Mesodermal cell (in vitro differentiated cells): ENCODE measurements around the gene C1QL1.

Experiments used
- H3K27ac ChIP-seq: 2 replicates; pipeline ENCODE4 v1.7.0; 2013; ENCODE audit warnings: mild to moderate bottlenecking, low read depth, low read length, moderate library complexity; ENCODE audit not compliant: severe bottlenecking
- H3K36me3 ChIP-seq: 2 replicates; pipeline ENCODE4 v1.7.1; 2013; ENCODE audit warnings: mild to moderate bottlenecking, low read length, moderate library complexity; ENCODE audit not compliant: control insufficient read depth, insufficient read depth
- H3K4me1 ChIP-seq: one replicate; pipeline ENCODE4 v1.7.1; 2013; ENCODE audit warnings: mild to moderate bottlenecking, low read length; ENCODE audit not compliant: insufficient read depth, control insufficient read depth, poor library complexity, severe bottlenecking
- H3K4me3 ChIP-seq: 2 replicates; pipeline ENCODE4 v1.7.0; 2013; ENCODE audit warnings: low read length, control low read depth, mild to moderate bottlenecking; ENCODE audit not compliant: insufficient read depth, poor library complexity, severe bottlenecking; ENCODE audit errors: extremely low read depth
- H3K9me3 ChIP-seq: 2 replicates; pipeline ENCODE4 v1.7.1; 2013; ENCODE audit warnings: mild to moderate bottlenecking, low read length, moderate library complexity; ENCODE audit not compliant: control insufficient read depth
- WGBS, 2 experiments: methylation state at CpG; one replicate each; pipeline ENCODE4 v1.1.5; 2013; ENCODE audit warnings: missing lambda C conversion rate in 2 of 2; ENCODE audit not compliant: insufficient coverage in 2 of 2; 5-methylcytosine and 5-hydroxymethylcytosine counted together

C1QL1 gene

GRCh38 chr17:44971776-44972483 lies 3.8 kb upstream of the C1QL1 start:
- H3K4me1 ChIP-seq = peaks cover 9% of the 10 kb centered on the region
- no peak overlapping the region for H3K27ac ChIP-seq
- no peak overlapping the region for H3K4me3 ChIP-seq
- H3K9me3 ChIP-seq = no peaks in the 10 kb centered on the region
- no peaks in the 10 kb centered on the region for H3K36me3 ChIP-seq
- WGBS, 2 experiments = 28% methylated on average over 5 to 6 of the region's 8 CpGs

- no peaks in the 10 kb centered on the region for H3K9me3 ChIP-seq
- peaks cover 9% of the 10 kb centered on the region for H3K4me1 ChIP-seq
- H3K27ac ChIP-seq = no peak overlapping the region
- no peaks in the 10 kb centered on the region for H3K36me3 ChIP-seq
- peak overlapping the region; percentile 48 for H3K4me3 ChIP-seq
- WGBS, 2 experiments = 2 to 3% methylated on average over 47 to 48 of the region's 55 CpGs
Observed at GRCh38 chr17:44970136-44970741, 2.1 kb upstream of the C1QL1 start.

- peak overlapping the region; percentile 52 for H3K4me3 ChIP-seq
- H3K4me1 ChIP-seq = peaks cover 9% of the 10 kb centered on the region
- H3K27ac ChIP-seq = no peak overlapping the region
- 14 to 19% methylated on average over 13 to 15 of the region's 19 CpGs for WGBS, 2 experiments
- no peaks in the 10 kb centered on the region for H3K36me3 ChIP-seq
- H3K9me3 ChIP-seq = no peaks in the 10 kb centered on the region
Observed at GRCh38 chr17:44969144-44969780, 1.2 kb upstream of the C1QL1 start.

GRCh38 chr17:44967907-44968224 lies 237 bp downstream of the C1QL1 start:
- no peak overlapping the region for H3K4me3 ChIP-seq
- WGBS, 2 experiments = 2 to 3% methylated on average over 18 to 27 of the region's 47 CpGs

GRCh38 chr17:44967026-44967906 lies 837 bp downstream of the C1QL1 start:
- no peaks in the 10 kb centered on the region for H3K9me3 ChIP-seq
- H3K4me1 ChIP-seq = peaks cover 8% of the 10 kb centered on the region
- WGBS, 2 experiments = 6 to 7% methylated on average over 53 to 65 of the region's 76 CpGs
- H3K27ac ChIP-seq = no peak overlapping the region
- H3K4me3 ChIP-seq = no peak overlapping the region
- no peaks in the 10 kb centered on the region for H3K36me3 ChIP-seq

More at GRCh38 chr17:44967907-44968224, 237 bp downstream of the C1QL1 start:
- peaks cover 9% of the 10 kb centered on the region for H3K4me1 ChIP-seq
- no peaks in the 10 kb centered on the region for H3K9me3 ChIP-seq
- H3K36me3 ChIP-seq = no peaks in the 10 kb centered on the region
- no peak overlapping the region for H3K27ac ChIP-seq

GRCh38 chr17:44966348-44967025 lies 1.6 kb downstream of the C1QL1 start:
- Histone ChIP-seq H3K9me3 (no peaks in the 10 kb centered on the region), H3K4me1 (peaks cover 2% of the 10 kb centered on the region), H3K4me3 (no peak overlapping the region), H3K36me3 (no peaks in the 10 kb centered on the region), H3K27ac (no peak overlapping the region)
- WGBS, 2 experiments = 22 to 28% methylated on average over 14 to 15 of the region's 21 CpGs

- H3K9me3 ChIP-seq = no peaks in the 10 kb centered on the region
- no peaks in the 10 kb centered on the region for H3K36me3 ChIP-seq
- H3K4me3 ChIP-seq = no peak overlapping the region
- H3K4me1 ChIP-seq = peaks cover 2% of the 10 kb centered on the region
- no peak overlapping the region for H3K27ac ChIP-seq
- 76 to 87% methylated on average over 5 of the region's 5 CpGs for WGBS, 2 experiments
Observed at GRCh38 chr17:44965481-44966234, 2.4 kb downstream of the C1QL1 start.

- Histone ChIP-seq H3K27ac (no peak overlapping the region), H3K4me1 (peaks cover 3% of the 10 kb centered on the region), H3K4me3 (no peak overlapping the region), H3K36me3 (no peaks in the 10 kb centered on the region), H3K9me3 (no peaks in the 10 kb centered on the region)
- 28 to 61% methylated on average over 3 of the region's 7 CpGs for WGBS, 2 experiments
Observed at GRCh38 chr17:44961921-44962350, 6.2 kb downstream of the C1QL1 start.

- no peaks in the 10 kb centered on the region for H3K36me3 ChIP-seq
- H3K27ac ChIP-seq = no peak overlapping the region
- H3K4me3 ChIP-seq = no peak overlapping the region
- peaks cover 3% of the 10 kb centered on the region for H3K4me1 ChIP-seq
- 85 to 95% methylated on average over 2 of the region's 2 CpGs for WGBS, 2 experiments
- no peaks in the 10 kb centered on the region for H3K9me3 ChIP-seq
Observed at GRCh38 chr17:44960691-44961090, 7.4 kb downstream of the C1QL1 start.
